Astrocyte (in vitro differentiated cells and primary cell): ENCODE measurements around the gene AMD1. TPM values are rescaled to one million over a fixed set of nuclear protein-coding genes. Genes with fewer than 3 reads are reported as not detected.

Source experiments
- DNase-seq: peaks from one replicate; pipeline ENCODE4 v3.0.0-alpha.2; 2010; ENCODE audit warnings: low read depth
- FAIRE-seq: peaks from 2 replicates; lab custom pipeline; 2011; peaks lifted over from hg19 to GRCh38; lab: Jason Lieb, UNC
- H2AFZ ChIP-seq: 2 replicates; pipeline ENCODE4 v1.6.0; 2012; ENCODE audit warnings: low read depth, low read length, inconsistent platforms
- H3K27ac ChIP-seq: 2 replicates; pipeline ENCODE4 v1.5.1; 2011; ENCODE audit warnings: low read depth, low read length, inconsistent platforms
- H3K27me3 ChIP-seq: 2 replicates; pipeline ENCODE4 v1.6.0; 2011; ENCODE audit warnings: low read length, inconsistent platforms; ENCODE audit not compliant: insufficient read depth
- H3K36me3 ChIP-seq: 2 replicates; pipeline ENCODE4 v1.5.1; 2011; ENCODE audit warnings: low read length, inconsistent platforms; ENCODE audit not compliant: insufficient read depth
- H3K4me1 ChIP-seq: 2 replicates; pipeline ENCODE4 v1.5.1; 2011; ENCODE audit warnings: low read length, inconsistent platforms; ENCODE audit not compliant: insufficient read depth
- H3K4me2 ChIP-seq: 2 replicates; pipeline ENCODE4 v1.6.0; 2012; ENCODE audit warnings: low read length, inconsistent platforms
- H3K4me3 ChIP-seq: 2 replicates; pipeline ENCODE4 v1.5.1; 2011; ENCODE audit warnings: low read depth, mild to moderate bottlenecking, low read length, inconsistent platforms; ENCODE audit not compliant: insufficient read depth
- H3K79me2 ChIP-seq: 2 replicates; pipeline ENCODE4 v1.6.0; 2012; ENCODE audit warnings: mild to moderate bottlenecking, low read length, inconsistent platforms; ENCODE audit not compliant: insufficient read depth
- H3K9ac ChIP-seq: 2 replicates; pipeline ENCODE4 v1.6.0; 2012; ENCODE audit warnings: mild to moderate bottlenecking, low read length, inconsistent platforms
- H3K9me3 ChIP-seq: 2 replicates; pipeline ENCODE4 v1.5.1; 2012; ENCODE audit warnings: low read depth, mild to moderate bottlenecking, low read length, inconsistent platforms; ENCODE audit not compliant: insufficient read depth
- H4K20me1 ChIP-seq: 2 replicates; pipeline ENCODE4 v1.6.0; 2012; ENCODE audit warnings: low read length, inconsistent platforms; ENCODE audit not compliant: insufficient read depth
- H3K27ac Mint-ChIP-seq: one replicate; pipeline ENCODE4 v1.8.0; 2021; ENCODE audit warnings: mild to moderate bottlenecking, mixed read lengths; ENCODE audit not compliant: unreplicated experiment
- H3K27me3 Mint-ChIP-seq: one replicate; pipeline ENCODE4 v1.8.0; 2021; ENCODE audit warnings: low read depth, mixed read lengths; ENCODE audit not compliant: unreplicated experiment
- H3K36me3 Mint-ChIP-seq: one replicate; pipeline ENCODE4 v1.8.0; 2021; ENCODE audit warnings: low read depth, mixed read lengths; ENCODE audit not compliant: unreplicated experiment
- H3K4me1 Mint-ChIP-seq: one replicate; pipeline ENCODE4 v1.8.0; 2021; ENCODE audit warnings: low read depth, mixed read lengths; ENCODE audit not compliant: unreplicated experiment
- H3K4me3 Mint-ChIP-seq: one replicate; pipeline ENCODE4 v1.8.0; 2021; ENCODE audit warnings: mild to moderate bottlenecking, moderate library complexity, mixed read lengths; ENCODE audit not compliant: unreplicated experiment
- H3K9me3 Mint-ChIP-seq: one replicate; pipeline ENCODE4 v1.8.0; 2021; ENCODE audit warnings: mild to moderate bottlenecking, mixed read lengths; ENCODE audit not compliant: unreplicated experiment
- EZH2 ChIP-seq: IDR thresholded peaks from 2 replicates; pipeline ENCODE4 v1.6.1; 2012; ENCODE audit warnings: mild to moderate bottlenecking, low read length, inconsistent platforms; ENCODE audit not compliant: insufficient read depth
- total RNA-seq: library from RNA; stranded (reverse); gene quantifications from 2 replicates; pipeline ENCODE4 v1.2.1, GENCODE V29; 2021
- TF ChIP-seq, protein P1 (sequence below): IDR thresholded peaks from 2 replicates; pipeline ENCODE4 v1.5.1; 2011; ENCODE audit warnings: low read depth, mild to moderate bottlenecking, inconsistent platforms, low read length, moderate library complexity; ENCODE audit not compliant: insufficient read depth

The AMD1 gene
- total RNA-seq, 1 donor from 2014 or later, result 71.6 TPM

DNA sequence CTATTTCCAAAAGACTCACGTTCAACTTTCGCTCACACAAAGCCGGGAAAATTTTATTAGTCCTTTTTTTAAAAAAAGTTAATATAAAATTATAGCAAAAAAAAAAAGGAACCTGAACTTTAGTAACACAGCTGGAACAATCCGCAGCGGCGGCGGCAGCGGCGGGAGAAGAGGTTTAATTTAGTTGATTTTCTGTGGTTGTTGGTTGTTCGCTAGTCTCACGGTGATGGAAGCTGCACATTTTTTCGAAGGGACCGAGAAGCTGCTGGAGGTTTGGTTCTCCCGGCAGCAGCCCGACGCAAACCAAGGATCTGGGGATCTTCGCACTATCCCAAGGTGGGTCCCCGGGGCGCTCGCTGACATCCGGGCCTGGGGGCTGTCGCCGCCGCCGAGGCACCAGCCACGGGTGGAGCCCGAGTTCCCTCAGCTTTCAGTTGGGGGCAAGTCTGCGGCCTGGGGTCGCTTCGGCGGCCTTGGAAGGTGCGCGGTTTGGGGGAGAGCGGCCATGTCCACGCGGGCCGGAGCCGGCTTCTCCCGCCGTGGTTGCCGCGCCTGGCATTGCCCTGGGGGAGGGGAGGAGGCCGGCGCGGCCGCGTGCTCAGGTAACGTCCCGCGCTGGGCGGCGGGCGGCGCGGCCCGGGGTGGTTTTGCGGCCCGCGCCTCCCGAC, 429 bp downstream of the AMD1 start:
- H2AFZ ChIP-seq, result no peak overlapping the region
- H3K27me3 ChIP-seq, result no peaks in the 10 kb centered on the region
- H3K4me1 ChIP-seq, result peaks cover 25% of the 10 kb centered on the region
- peak overlapping the region; percentile 98 for H3K4me3 Mint-ChIP-seq
- peak overlapping the region; percentile 84 for H3K27ac ChIP-seq
- H3K79me2 ChIP-seq, result peaks cover 54% of the 10 kb centered on the region
- peaks cover 13% of the 10 kb centered on the region for H3K4me1 Mint-ChIP-seq
- peak overlapping the region; percentile 97 for H3K27ac Mint-ChIP-seq
- H3K9ac ChIP-seq, result peak overlapping the region; percentile 93
- H3K9me3 ChIP-seq, result no peaks in the 10 kb centered on the region
- peak overlapping the region; percentile 79 for H3K4me3 ChIP-seq
- FAIRE-seq, result no peak
- no peak for DNase-seq
- H3K36me3 ChIP-seq, result no peaks in the 10 kb centered on the region
- H4K20me1 ChIP-seq, result peaks cover 43% of the 10 kb centered on the region
- no peaks in the 10 kb centered on the region for H3K36me3 Mint-ChIP-seq
- peak overlapping the region; percentile 93 for H3K4me2 ChIP-seq
- TF ChIP-seq EZH2, result no peak
- TF ChIP-seq, protein P1, sequence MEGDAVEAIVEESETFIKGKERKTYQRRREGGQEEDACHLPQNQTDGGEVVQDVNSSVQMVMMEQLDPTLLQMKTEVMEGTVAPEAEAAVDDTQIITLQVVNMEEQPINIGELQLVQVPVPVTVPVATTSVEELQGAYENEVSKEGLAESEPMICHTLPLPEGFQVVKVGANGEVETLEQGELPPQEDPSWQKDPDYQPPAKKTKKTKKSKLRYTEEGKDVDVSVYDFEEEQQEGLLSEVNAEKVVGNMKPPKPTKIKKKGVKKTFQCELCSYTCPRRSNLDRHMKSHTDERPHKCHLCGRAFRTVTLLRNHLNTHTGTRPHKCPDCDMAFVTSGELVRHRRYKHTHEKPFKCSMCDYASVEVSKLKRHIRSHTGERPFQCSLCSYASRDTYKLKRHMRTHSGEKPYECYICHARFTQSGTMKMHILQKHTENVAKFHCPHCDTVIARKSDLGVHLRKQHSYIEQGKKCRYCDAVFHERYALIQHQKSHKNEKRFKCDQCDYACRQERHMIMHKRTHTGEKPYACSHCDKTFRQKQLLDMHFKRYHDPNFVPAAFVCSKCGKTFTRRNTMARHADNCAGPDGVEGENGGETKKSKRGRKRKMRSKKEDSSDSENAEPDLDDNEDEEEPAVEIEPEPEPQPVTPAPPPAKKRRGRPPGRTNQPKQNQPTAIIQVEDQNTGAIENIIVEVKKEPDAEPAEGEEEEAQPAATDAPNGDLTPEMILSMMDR, result no peak
- no peaks in the 10 kb centered on the region for H3K9me3 Mint-ChIP-seq
- no peaks in the 10 kb centered on the region for H3K27me3 Mint-ChIP-seq

GRCh38 chr6:110875548-110876169, 1.1 kb downstream of the AMD1 start:
- Mint-ChIP-seq H3K27me3 (no peaks in the 10 kb centered on the region), H3K27ac (peak overlapping the region; percentile 85), H3K4me1 (peaks cover 16% of the 10 kb centered on the region), H3K9me3 (no peaks in the 10 kb centered on the region), H3K4me3 (peak overlapping the region; percentile 91), H3K36me3 (no peaks in the 10 kb centered on the region)
- DNase-seq, result no peak
- Histone ChIP-seq H3K27me3 (no peaks in the 10 kb centered on the region), H2AFZ (no peak overlapping the region), H3K4me2 (peak overlapping the region; percentile 93), H3K9ac (peak overlapping the region; percentile 93), H4K20me1 (peaks cover 50% of the 10 kb centered on the region), H3K79me2 (peaks cover 61% of the 10 kb centered on the region), H3K36me3 (no peaks in the 10 kb centered on the region), H3K4me1 (peaks cover 25% of the 10 kb centered on the region), H3K4me3 (peak overlapping the region; percentile 79), H3K9me3 (no peaks in the 10 kb centered on the region), H3K27ac (peak overlapping the region; percentile 84)
- no peak for TF ChIP-seq EZH2
- TF ChIP-seq, protein P1, result no peak
- no peak for FAIRE-seq
